IPS DF 4.7 (cell line): ENCODE measurements around the gene FAM13A.
"Not testable (repeated sequence)": the region's sequence is repeated elsewhere in the genome, so short reads cannot be mapped to it uniquely, and the experiment has no call there.

Source experiments
- DNase-seq: peaks from one replicate; pipeline ENCODE4 v3.0.0-alpha.2; 2013; ENCODE audit warnings: low spot score; ENCODE audit errors: extremely low read depth

FAM13A gene

GRCh38 chr4:88963817-88964216, 93.2 kb downstream of the FAM13A start:
- no peak for DNase-seq

DNA sequence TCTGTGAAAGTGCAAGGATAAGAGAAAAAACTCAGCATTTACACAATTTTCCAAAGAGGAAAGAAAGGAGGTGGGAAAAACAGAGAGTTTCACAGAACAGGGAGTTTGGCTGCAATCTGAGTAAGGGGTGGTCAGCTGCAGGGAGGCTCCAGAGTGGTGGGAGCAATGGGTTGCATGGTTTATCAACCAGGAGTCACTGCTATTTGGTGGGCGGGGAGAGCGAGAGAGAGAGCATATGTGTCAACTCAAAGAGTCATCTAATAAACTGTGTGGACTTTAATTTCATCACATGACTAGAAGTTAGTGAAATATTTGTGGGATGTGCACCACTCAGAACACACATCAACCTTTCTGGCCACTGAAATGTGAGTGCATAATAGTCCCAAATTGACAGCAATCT, 94.6 kb downstream of the FAM13A start:
- DNase-seq, result no peak

GRCh38 chr4:88960576-88960975, 96.4 kb downstream of the FAM13A start:
- no peak for DNase-seq

DNA sequence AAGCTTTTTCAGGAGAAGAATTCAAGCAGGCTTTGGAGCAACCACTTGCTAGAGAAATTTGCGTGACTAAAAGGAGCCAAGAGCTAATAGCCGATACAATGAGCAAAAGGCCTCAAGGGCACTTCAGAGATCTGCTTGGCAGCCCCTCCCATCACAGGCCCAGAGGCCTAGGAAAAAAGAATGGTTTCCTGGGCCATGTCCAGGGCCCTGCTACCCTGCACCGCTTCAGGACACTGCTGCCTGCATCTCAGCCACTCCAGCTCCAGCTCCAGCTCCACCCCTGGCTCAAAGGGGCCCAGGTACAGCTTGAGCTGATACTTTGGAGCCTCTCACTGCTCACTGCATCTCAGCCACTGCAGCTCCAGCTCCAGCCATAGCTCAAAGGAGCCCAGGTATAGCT, 98.9 kb downstream of the FAM13A start:
- DNase-seq, result no peak

DNA sequence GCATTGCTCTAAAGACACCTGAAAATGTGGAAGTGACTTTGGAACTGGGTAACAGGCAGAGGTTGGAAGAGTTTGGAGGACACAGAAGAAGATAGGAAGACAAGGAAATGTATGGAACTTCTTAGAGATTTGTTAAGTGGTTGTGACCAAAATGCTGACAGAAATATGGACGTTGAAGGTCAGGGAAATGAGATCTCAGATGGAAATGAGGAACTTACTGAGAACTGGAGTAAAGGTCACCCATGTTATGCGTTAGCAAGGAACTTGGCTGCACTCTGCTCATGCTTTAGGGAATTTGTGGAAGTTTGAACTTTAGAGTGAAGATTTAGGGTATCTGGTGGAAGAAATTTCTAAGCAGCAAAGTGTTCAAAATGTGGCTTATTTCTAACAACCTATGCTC, 99.4 kb downstream of the FAM13A start:
- no peak for DNase-seq

- no peak for DNase-seq
These were observed 101.2 kb downstream of the FAM13A start for GRCh38 chr4:88955580-88956380.

DNA sequence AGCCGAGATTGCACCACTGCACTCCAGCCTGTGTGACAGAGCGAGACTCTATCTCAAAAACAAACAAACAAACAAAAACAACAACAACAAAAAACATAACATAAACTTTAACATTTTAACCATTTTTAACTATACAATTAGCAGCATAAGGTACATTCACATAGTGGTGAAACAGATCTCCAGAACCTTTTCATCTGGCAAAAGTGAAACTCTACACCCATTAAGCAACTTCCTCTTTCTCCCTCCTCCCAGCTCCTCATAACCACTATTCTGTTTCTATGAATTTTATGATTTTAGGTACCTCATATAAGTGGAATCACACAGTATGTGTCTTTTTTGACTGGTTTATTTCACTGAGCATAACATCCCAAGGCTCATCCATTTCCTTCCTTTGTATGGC, 103.6 kb downstream of the FAM13A start:
- DNase-seq, result no peak

- DNase-seq, result no peak
These were observed 104.9 kb downstream of the FAM13A start for GRCh38 chr4:88952081-88952480.

DNA sequence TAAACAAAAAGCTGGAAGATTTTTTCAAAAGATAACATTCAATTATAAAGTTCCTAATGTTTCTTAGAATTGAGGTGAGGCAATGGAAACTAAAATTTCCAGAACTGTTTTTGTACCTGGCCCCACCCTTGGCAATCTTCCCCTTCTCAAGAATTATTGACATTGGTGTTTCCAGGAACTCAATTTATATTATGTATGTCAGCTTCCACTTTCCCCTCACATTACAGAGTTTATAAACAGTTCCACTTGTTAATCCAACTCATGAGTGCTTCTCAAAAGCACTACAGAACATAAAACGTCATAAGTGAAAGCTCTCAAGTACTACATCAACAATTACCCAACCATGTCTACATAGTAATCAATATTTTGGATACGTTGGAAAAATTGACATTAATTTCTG, 107.4 kb downstream of the FAM13A start:
- no peak for DNase-seq

DNA sequence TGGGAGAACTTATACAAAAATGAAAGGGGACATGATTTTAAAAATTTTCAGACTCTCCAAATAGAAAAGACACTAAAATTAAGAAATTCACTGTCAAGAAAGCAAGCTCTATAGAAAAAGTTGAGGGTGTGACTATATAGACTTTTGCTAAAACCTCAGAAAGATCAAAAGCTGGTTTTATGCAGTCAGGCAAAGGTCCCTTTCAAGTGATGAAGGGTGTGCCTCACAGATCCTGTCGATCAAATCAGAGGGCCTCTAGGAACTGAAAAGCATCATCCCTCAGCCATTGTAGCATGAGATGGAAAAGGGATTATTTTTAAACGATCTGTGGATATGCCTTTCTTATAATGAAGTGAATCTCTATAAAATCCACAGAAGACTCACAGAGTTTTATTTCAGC, 116.5 kb downstream of the FAM13A start:
- DNase-seq, result no peak

- no peak for DNase-seq
These were observed 117.3 kb downstream of the FAM13A start for GRCh38 chr4:88939697-88940096.

DNA sequence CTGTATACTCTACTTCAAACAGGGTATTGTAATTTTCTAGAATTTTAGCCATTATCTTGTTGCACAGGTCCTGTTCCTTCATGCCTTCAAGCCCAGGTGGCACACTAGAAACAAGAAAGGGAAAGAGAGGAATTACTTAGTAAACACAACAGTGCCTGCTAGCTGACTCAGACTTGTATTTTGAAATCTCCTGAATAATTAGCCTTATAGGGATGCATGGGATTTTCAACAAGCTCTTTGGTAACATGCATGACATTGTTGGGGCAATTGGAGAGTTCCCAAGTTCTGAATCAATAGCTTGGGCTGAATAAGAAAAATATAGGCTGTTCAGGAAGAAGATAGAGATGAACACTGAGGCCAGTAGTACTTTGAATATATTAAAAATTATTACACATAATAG, 118.8 kb downstream of the FAM13A start:
- no peak for DNase-seq

GRCh38 chr4:88937081-88937480, 119.9 kb downstream of the FAM13A start:
- no peak for DNase-seq

DNA sequence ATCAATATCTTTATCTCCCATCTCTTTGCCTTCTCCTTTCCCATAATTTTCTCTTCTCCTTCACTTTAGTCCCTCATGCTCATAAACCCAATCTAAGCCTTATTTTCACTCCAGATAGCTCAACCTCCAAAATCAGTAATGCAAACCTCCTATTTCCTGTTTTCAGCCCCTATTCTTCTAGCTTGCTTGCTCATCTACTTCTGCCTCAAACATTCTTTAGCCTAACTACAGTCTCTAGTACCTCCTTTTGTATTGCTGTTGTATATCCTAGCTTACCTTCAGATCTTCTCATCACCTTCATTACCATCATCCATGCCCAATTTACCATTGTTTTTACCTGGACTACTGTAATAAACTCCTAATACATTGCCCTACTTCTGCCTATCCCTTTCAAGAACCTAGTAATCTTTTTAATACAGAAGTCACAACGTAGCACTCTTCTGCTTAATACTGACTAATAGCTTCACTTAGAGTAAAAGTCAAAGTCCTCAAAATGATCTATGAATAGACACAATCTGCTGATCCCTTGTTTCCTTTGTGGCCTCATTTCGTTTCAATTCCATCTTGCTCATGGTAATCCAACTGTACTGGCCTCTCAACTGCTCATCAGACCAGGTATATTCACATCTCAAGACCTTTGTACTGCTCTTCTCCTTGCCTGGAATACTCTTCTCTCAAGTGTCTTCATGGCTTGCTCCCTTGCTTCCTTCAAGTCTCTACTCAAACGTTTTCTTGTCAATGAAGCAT, 123.4 kb downstream of the FAM13A start:
- no peak for DNase-seq

DNA sequence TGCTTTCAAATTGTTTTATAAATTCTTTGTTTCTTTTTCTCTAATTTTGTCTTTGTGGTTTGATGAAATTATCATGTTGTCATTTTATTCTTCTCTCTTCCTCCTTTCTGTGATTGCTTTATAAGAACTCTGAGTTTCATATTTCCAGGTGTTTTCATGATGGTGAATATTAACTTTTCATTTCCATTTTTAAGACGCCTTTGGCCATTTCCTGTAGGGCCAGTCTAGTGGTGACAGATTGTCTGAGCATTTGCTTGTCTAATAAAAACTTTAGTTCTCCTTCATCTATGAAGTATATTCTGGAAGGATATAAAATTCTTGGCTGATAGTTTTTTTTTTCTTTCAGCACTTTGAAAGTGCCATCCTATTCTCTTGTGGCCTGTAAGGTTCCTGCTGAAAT, 128.1 kb downstream of the FAM13A start:
- DNase-seq, result no peak

GRCh38 chr4:88927420-88927819, 129.6 kb downstream of the FAM13A start:
- no peak for DNase-seq

DNA sequence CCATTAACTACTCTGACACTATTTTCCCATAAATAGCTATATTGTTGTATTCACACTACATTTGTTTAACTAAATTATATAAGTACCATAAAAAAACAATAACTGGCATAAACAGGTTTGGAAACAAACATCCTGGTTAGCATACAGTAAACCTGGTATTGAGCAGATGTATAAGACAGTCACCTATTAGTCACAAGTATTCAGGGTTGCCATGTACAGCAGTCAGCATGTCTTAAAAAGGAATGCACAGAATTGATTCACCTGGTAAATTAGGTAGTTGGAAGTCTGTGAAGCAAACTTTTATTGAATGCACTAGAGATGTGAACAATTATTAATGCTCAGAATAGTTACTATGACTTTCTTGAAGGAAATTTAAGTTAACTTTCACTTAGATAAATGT, 137.9 kb downstream of the FAM13A start:
- DNase-seq, result no peak

DNA sequence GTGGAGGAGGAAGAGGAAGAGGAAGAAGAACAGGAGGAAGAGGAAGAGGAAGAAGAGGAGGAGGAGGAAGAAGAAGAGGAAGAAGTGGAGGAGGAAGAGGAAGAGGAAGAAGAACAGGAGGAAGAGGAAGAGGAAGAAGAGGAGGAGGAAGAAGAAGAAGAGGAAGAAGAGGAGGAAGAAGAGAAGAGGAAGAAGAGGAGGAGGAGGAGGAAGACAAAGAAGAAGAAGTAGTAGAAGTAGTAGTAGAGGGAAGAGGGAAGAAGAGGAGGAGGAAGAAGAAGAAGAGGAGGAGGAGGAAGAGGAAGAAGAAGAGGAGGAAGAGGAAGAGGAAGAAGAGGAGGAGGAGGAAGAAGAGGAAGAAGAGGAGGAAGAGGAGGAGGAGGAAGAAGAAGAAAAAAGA, 143.8 kb downstream of the FAM13A start:
- not testable (repeated sequence) for DNase-seq

- no peak for DNase-seq
These were observed 145.5 kb downstream of the FAM13A start for GRCh38 chr4:88911246-88912212.

GRCh38 chr4:88910101-88910500, 146.9 kb downstream of the FAM13A start:
- DNase-seq, result no peak

DNA sequence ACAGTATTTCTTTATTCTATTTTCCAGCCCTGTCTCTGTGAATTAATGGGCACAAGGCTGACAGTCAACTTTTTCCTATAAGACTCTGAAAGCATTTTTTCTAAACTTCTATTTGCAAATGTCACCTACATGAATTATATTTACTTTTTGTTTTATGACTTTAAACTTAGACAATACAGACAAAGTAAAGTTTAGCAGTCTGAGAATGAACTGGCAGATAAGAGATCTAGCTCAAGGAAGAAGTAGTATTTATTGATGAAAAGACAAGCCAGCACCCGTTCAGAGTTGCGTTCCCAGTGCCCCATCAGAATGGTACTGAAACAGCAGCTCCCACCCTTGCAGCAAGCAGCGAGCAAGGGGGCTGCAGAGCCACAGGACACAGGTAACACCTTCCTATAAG, 148.5 kb downstream of the FAM13A start:
- DNase-seq, result no peak

GRCh38 chr4:88908003-88908402, 149.0 kb downstream of the FAM13A start:
- no peak for DNase-seq
